Measurements from ENCODE around the gene MYOG.

- TF ChIP-seq CTCF (IDR thresholded peaks at IDR 0.05), result no peak
- no peak for TF ChIP-seq POLR2A (IDR thresholded peaks at IDR 0.05)
Observed at GRCh38 chr1:203089001-203089650, 3.3 kb upstream of the MYOG start.

Measured in heart left ventricle (tissue), 13 donors.